ENCODE measurements around the gene KCNQ2.

GRCh38 chr20:63484651-63485403 is 12.4 kb upstream of the KCNQ2 start:
- TF ChIP-seq EZH2 (IDR thresholded peaks at IDR 0.05; ENCODE audit: borderline replicate concordance, control insufficient read depth, low read depth, low read length): no peak
- no peak for TF ChIP-seq MYC (IDR thresholded peaks at IDR 0.05; ENCODE audit: insufficient read depth, insufficient read length, insufficient replicate concordance, low read length, severe bottlenecking)
- TF ChIP-seq CTCF (IDR thresholded peaks at IDR 0.05 in 2 of 3, conservative IDR thresholded peaks at IDR 0.05 in 1 of 3; ENCODE audit: control insufficient read depth in 2 of 3, extremely low read depth in 1 of 3, insufficient read depth in 1 of 3, low read depth in 3 of 3, low read length in 3 of 3): no peak
- no peak for TF ChIP-seq PRDM15 (CRISPR knock-in tag; IDR thresholded peaks at IDR 0.05)
